ENCODE measurements around the gene PLXNA4.

The PLXNA4 gene

GRCh38 chr7:132240262-132240661 lies 336.0 kb downstream of the PLXNA4 start:
- TF ChIP-seq POLR2AphosphoS5 (IDR thresholded peaks at IDR 0.05; ENCODE audit: low read depth, low read length) = no peak
- no peak for TF ChIP-seq FOXP2 (optimal IDR thresholded peaks at IDR 0.05; ENCODE audit: borderline replicate concordance, extremely low read depth, extremely low read length, insufficient read depth)
- no peak for TF ChIP-seq TAF1 (IDR thresholded peaks at IDR 0.05; ENCODE audit: borderline replicate concordance, insufficient read depth, low read length)
- no peak for TF ChIP-seq REST (IDR thresholded peaks at IDR 0.05; ENCODE audit: insufficient read depth in 1 of 2, low read depth in 2 of 2, low read length in 2 of 2)
- no peak for TF ChIP-seq SIN3A (IDR thresholded peaks at IDR 0.05; ENCODE audit: borderline replicate concordance, insufficient read depth, low read length)

GRCh38 chr7:132239422-132239994 lies 336.8 kb downstream of the PLXNA4 start:
- no peak for TF ChIP-seq REST (IDR thresholded peaks at IDR 0.05; ENCODE audit: insufficient read depth in 1 of 2, low read depth in 2 of 2, low read length in 2 of 2)
- TF ChIP-seq FOXP2 (optimal IDR thresholded peaks at IDR 0.05; ENCODE audit: borderline replicate concordance, extremely low read depth, extremely low read length, insufficient read depth) = no peak

- no peak for TF ChIP-seq POLR2AphosphoS5 (IDR thresholded peaks at IDR 0.05; ENCODE audit: low read depth, low read length)
- no peak for TF ChIP-seq REST (IDR thresholded peaks at IDR 0.05; ENCODE audit: insufficient read depth in 1 of 2, low read depth in 2 of 2, low read length in 2 of 2)
- TF ChIP-seq SIN3A (IDR thresholded peaks at IDR 0.05; ENCODE audit: borderline replicate concordance, insufficient read depth, low read length) = no peak
- no peak for TF ChIP-seq TAF1 (IDR thresholded peaks at IDR 0.05; ENCODE audit: borderline replicate concordance, insufficient read depth, low read length)
- TF ChIP-seq FOXP2 (optimal IDR thresholded peaks at IDR 0.05; ENCODE audit: borderline replicate concordance, extremely low read depth, extremely low read length, insufficient read depth) = no peak
These were observed 341.6 kb downstream of the PLXNA4 start for GRCh38 chr7:132234711-132235110.

GRCh38 chr7:132232406-132232805 lies 343.9 kb downstream of the PLXNA4 start:
- TF ChIP-seq REST (IDR thresholded peaks at IDR 0.05; ENCODE audit: insufficient read depth in 1 of 2, low read depth in 2 of 2, low read length in 2 of 2) = no peak
- no peak for TF ChIP-seq TAF1 (IDR thresholded peaks at IDR 0.05; ENCODE audit: borderline replicate concordance, insufficient read depth, low read length)
- no peak for TF ChIP-seq POLR2AphosphoS5 (IDR thresholded peaks at IDR 0.05; ENCODE audit: low read depth, low read length)
- TF ChIP-seq FOXP2 (optimal IDR thresholded peaks at IDR 0.05; ENCODE audit: borderline replicate concordance, extremely low read depth, extremely low read length, insufficient read depth) = no peak

GRCh38 chr7:132230462-132230861 lies 345.8 kb downstream of the PLXNA4 start:
- TF ChIP-seq SIN3A (IDR thresholded peaks at IDR 0.05; ENCODE audit: borderline replicate concordance, insufficient read depth, low read length) (no peak), TAF1 (IDR thresholded peaks at IDR 0.05; ENCODE audit: borderline replicate concordance, insufficient read depth, low read length) (no peak), FOXP2 (optimal IDR thresholded peaks at IDR 0.05; ENCODE audit: borderline replicate concordance, extremely low read depth, extremely low read length, insufficient read depth) (no peak), POLR2AphosphoS5 (IDR thresholded peaks at IDR 0.05; ENCODE audit: low read depth, low read length) (no peak), REST (IDR thresholded peaks at IDR 0.05; ENCODE audit: insufficient read depth in 1 of 2, low read depth in 2 of 2, low read length in 2 of 2) (no peak)
